ENCODE results near the gene GABRD.

GABRD gene

DNA sequence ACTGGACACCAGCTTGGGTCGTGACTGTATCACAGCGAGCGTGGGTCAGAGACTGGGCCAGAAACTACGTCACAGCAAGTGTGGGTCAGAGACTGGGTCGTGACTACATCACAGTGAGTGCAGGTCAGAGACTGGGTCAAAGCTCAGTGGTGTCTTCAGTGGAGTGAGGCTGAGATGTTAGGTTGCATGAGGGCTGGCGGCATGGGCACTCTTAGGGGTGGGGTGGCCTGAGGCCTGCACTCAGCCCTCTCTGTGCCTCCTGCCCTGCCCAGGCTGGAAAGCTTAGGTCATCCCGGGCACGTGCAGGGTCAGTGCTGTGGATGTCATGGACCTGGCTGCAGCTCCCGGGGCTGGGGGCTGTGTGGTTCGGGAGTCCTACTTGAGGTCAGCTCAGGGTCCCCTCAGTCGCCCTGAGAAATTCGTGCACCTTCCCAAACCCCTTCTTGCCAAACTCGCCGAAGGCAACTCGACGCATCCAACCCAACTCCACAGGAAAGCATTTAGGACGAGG is 34.5 kb upstream of the GABRD start:
- H3K4me1 ChIP-seq (ENCODE audit: insufficient read depth, low read length) = no peaks in the 10 kb centered on the region
- H3K79me2 ChIP-seq (ENCODE audit: insufficient read depth, low read length) = no peaks in the 10 kb centered on the region
- H3K27me3 ChIP-seq (ENCODE audit: insufficient read depth, low read length, poor library complexity) = no peaks in the 10 kb centered on the region
- no peak overlapping the region for H2AFZ ChIP-seq (ENCODE audit: low read depth, low read length)
- DNase-seq = no peak
- H3K4me3 ChIP-seq (ENCODE audit: low read depth in 1 of 2, low read length in 2 of 2) = no peak overlapping the region
- H3K9me3 ChIP-seq (ENCODE audit: insufficient read depth, low read length, severe bottlenecking) = peaks cover 7% of the 10 kb centered on the region
- no peaks in the 10 kb centered on the region for H3K36me3 ChIP-seq (ENCODE audit: insufficient read depth, low read length)
- H3K27ac ChIP-seq (ENCODE audit: low read length) = no peak overlapping the region
- TF ChIP-seq EZH2 (IDR thresholded peaks at IDR 0.05; ENCODE audit: borderline replicate concordance, low read depth, low read length, severe bottlenecking) = no peak
- TF ChIP-seq, protein P1, sequence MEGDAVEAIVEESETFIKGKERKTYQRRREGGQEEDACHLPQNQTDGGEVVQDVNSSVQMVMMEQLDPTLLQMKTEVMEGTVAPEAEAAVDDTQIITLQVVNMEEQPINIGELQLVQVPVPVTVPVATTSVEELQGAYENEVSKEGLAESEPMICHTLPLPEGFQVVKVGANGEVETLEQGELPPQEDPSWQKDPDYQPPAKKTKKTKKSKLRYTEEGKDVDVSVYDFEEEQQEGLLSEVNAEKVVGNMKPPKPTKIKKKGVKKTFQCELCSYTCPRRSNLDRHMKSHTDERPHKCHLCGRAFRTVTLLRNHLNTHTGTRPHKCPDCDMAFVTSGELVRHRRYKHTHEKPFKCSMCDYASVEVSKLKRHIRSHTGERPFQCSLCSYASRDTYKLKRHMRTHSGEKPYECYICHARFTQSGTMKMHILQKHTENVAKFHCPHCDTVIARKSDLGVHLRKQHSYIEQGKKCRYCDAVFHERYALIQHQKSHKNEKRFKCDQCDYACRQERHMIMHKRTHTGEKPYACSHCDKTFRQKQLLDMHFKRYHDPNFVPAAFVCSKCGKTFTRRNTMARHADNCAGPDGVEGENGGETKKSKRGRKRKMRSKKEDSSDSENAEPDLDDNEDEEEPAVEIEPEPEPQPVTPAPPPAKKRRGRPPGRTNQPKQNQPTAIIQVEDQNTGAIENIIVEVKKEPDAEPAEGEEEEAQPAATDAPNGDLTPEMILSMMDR (IDR thresholded peaks at IDR 0.05; ENCODE audit: borderline replicate concordance, extremely low read depth, low read length, poor library complexity, severe bottlenecking) = no peak
- no peak overlapping the region for H3K4me2 ChIP-seq (ENCODE audit: insufficient read depth, low read length)
- no peak for ATAC-seq (ENCODE audit: insufficient read depth, low read depth)
- H3K9ac ChIP-seq (ENCODE audit: low read depth, low read length) = no peak overlapping the region
- no peaks in the 10 kb centered on the region for H4K20me1 ChIP-seq (ENCODE audit: insufficient read depth, low read length)

DNA sequence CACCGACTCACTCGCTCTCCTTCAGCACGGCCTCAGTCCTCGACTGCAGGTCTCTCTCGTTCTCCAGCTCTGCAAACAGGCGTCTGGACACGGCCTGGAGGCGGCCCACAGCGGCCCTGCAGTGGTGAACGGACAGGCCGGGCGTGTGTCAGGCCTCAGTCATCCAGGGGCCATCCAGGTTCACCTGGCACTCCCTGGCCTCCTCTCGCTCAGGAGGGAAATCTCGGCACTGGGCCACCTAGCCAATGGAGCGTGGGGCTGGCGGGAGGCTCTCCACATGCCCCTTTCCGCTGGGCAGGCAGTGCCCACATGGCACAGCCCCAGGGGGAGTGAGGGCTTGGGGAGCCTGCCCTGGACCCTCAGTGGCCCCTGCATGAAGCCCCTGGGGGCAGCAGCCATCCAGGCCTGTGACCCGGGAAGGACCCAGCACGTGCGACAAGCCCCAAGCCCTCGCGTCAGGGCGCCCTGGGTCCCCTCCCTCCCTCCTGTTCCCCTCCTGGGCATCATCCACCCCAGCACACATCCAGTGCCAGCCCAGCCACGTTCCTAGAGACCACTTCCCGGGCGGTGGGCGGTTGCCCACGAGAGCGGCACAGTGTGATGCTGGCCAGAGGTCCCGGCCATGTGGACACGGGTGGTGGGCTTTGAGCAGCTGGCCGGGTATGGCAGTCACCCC is 33.6 kb upstream of the GABRD start:
- no peak overlapping the region for H3K4me3 ChIP-seq (ENCODE audit: low read depth in 1 of 2, low read length in 2 of 2)
- no peak overlapping the region for H3K4me2 ChIP-seq (ENCODE audit: insufficient read depth, low read length)
- H3K36me3 ChIP-seq (ENCODE audit: insufficient read depth, low read length) = no peaks in the 10 kb centered on the region
- H3K9me3 ChIP-seq (ENCODE audit: insufficient read depth, low read length, severe bottlenecking) = peaks cover 3% of the 10 kb centered on the region
- ATAC-seq (ENCODE audit: insufficient read depth, low read depth) = no peak
- H3K4me1 ChIP-seq (ENCODE audit: insufficient read depth, low read length) = no peaks in the 10 kb centered on the region
- TF ChIP-seq, protein P1 (IDR thresholded peaks at IDR 0.05; ENCODE audit: borderline replicate concordance, extremely low read depth, low read length, poor library complexity, severe bottlenecking) = no peak
- TF ChIP-seq EZH2 (IDR thresholded peaks at IDR 0.05; ENCODE audit: borderline replicate concordance, low read depth, low read length, severe bottlenecking) = no peak
- no peaks in the 10 kb centered on the region for H3K27me3 ChIP-seq (ENCODE audit: insufficient read depth, low read length, poor library complexity)
- no peak overlapping the region for H3K27ac ChIP-seq (ENCODE audit: low read length)
- H3K79me2 ChIP-seq (ENCODE audit: insufficient read depth, low read length) = no peaks in the 10 kb centered on the region
- H2AFZ ChIP-seq (ENCODE audit: low read depth, low read length) = no peak overlapping the region
- H3K9ac ChIP-seq (ENCODE audit: low read depth, low read length) = no peak overlapping the region
- no peaks in the 10 kb centered on the region for H4K20me1 ChIP-seq (ENCODE audit: insufficient read depth, low read length)
- no peak for DNase-seq

DNA sequence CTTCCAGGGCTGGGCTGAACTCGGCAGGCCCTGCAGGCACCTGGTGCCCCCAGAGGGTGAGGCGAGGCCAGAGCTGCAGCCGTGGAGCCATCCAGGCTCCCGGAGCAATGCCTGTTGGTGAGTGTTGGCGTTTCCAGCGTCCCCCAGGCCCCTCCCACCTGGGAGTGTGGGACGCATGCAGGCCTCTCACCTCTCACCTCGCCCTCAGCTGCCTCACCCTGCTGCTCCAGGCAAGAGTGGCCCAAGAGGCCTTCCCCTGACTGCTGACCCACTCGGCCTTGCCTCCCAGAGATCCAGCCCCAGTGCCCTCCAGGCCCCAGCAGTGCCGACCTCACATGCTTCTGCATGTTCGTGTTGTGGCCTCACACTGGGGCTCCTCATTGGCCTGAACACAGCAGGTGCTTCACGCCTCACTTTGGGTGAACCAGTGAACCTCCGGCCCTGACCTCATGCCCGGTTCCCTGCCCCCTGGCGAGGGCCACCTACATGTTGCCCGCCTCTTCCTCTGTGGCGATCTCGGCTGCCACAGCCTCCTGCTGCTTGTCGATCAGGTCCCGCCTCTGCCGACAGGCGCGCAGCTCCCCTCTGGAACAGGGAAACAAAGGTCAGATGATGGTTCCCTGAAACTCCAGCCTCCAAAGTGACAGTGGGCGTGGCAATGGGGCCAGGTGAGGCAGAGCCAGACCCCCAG is 32.5 kb upstream of the GABRD start:
- H3K4me2 ChIP-seq (ENCODE audit: insufficient read depth, low read length) = no peak overlapping the region
- no peak overlapping the region for H2AFZ ChIP-seq (ENCODE audit: low read depth, low read length)
- H3K9ac ChIP-seq (ENCODE audit: low read depth, low read length) = no peak overlapping the region
- H3K36me3 ChIP-seq (ENCODE audit: insufficient read depth, low read length) = no peaks in the 10 kb centered on the region
- no peak for DNase-seq
- no peaks in the 10 kb centered on the region for H4K20me1 ChIP-seq (ENCODE audit: insufficient read depth, low read length)
- ATAC-seq (ENCODE audit: insufficient read depth, low read depth) = no peak
- TF ChIP-seq, protein P1 (IDR thresholded peaks at IDR 0.05; ENCODE audit: borderline replicate concordance, extremely low read depth, low read length, poor library complexity, severe bottlenecking) = no peak
- TF ChIP-seq EZH2 (IDR thresholded peaks at IDR 0.05; ENCODE audit: borderline replicate concordance, low read depth, low read length, severe bottlenecking) = no peak
- H3K4me3 ChIP-seq (ENCODE audit: low read depth in 1 of 2, low read length in 2 of 2) = no peak overlapping the region
- H3K4me1 ChIP-seq (ENCODE audit: insufficient read depth, low read length) = no peaks in the 10 kb centered on the region
- no peaks in the 10 kb centered on the region for H3K79me2 ChIP-seq (ENCODE audit: insufficient read depth, low read length)
- no peaks in the 10 kb centered on the region for H3K9me3 ChIP-seq (ENCODE audit: insufficient read depth, low read length, severe bottlenecking)
- no peaks in the 10 kb centered on the region for H3K27me3 ChIP-seq (ENCODE audit: insufficient read depth, low read length, poor library complexity)
- H3K27ac ChIP-seq (ENCODE audit: low read length) = no peak overlapping the region
